ENCODE results near the gene CLCN6.

CLCN6 gene

GRCh38 chr1:11831945-11832725 is 26.1 kb downstream of the CLCN6 start:
- no peak for DNase-seq

DNA sequence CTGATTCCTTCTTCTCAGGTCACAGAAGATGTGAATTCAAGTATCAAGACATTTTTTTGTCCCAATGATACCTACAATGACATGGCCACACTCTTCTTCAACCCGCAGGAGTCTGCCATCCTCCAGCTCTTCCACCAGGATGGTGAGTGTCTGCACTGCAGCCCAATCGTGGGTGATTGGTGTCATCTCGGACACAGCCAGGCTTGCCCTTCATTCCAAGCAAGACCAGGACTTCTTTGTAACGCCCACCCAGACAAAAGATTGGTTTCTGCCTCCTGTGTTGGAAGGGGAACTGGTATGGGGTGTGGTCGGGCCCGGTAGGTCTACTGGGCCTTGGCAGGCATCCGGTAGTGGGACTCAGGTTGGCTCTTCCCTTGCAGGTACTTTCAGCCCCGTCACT is 27.5 kb downstream of the CLCN6 start:
- DNase-seq: no peak

DNA sequence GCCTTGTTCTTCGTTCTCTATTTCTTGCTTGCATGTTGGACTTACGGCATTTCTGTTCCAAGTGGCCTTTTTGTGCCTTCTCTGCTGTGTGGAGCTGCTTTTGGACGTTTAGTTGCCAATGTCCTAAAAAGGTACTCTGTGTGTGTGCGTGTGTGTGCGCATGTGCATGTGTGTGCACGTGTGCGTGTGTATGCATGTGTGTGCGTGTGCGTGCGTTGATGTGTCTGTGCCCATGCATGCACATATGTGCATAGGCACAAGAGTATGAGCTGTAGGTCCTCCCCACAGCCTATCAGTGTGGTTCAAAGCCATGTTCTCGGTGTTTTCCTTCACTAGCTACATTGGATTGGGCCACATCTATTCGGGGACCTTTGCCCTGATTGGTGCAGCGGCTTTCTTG is 27.9 kb downstream of the CLCN6 start:
- no peak for DNase-seq

DNA sequence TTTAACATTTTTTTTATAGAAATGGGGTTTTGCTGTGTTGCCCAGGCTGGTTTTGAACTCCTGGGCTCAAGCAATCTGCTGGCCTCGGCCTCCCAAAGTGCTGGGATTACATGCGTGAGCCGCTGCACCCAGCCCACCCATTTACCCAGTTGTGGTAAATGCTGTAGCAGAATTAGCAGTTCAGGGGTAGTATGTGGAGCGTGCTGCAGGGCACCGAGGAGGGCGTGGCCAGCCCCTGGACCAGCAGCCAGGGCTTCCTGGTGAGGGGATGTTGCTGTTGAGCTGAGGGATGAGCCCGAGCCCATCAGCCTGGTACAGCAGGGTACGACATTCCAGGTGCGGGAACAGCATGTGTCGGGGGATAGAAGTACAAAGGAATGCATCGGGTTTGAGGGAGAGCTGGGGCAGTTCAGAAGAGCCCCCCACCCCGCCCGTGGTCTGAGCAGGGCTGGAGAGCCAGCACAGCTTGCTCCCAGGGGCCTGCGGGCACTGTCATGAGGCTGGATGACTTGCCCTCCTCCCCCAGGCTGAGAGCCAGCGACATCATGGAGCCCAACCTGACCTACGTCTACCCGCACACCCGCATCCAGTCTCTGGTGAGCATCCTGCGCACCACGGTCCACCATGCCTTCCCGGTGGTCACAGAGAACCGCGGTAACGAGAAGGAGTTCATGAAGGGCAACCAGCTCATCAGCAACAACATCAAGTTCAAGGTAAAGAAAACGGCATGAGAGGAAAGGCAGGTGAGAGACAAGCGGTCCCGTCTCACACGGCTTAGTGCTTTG is 29.6 kb downstream of the CLCN6 start:
- DNase-seq: no peak

GRCh38 chr1:11836955-11837766 is 31.2 kb downstream of the CLCN6 start:
- DNase-seq: no peak

- DNase-seq: no peak
Observed at GRCh38 chr1:11837767-11838348, 31.9 kb downstream of the CLCN6 start.

DNA sequence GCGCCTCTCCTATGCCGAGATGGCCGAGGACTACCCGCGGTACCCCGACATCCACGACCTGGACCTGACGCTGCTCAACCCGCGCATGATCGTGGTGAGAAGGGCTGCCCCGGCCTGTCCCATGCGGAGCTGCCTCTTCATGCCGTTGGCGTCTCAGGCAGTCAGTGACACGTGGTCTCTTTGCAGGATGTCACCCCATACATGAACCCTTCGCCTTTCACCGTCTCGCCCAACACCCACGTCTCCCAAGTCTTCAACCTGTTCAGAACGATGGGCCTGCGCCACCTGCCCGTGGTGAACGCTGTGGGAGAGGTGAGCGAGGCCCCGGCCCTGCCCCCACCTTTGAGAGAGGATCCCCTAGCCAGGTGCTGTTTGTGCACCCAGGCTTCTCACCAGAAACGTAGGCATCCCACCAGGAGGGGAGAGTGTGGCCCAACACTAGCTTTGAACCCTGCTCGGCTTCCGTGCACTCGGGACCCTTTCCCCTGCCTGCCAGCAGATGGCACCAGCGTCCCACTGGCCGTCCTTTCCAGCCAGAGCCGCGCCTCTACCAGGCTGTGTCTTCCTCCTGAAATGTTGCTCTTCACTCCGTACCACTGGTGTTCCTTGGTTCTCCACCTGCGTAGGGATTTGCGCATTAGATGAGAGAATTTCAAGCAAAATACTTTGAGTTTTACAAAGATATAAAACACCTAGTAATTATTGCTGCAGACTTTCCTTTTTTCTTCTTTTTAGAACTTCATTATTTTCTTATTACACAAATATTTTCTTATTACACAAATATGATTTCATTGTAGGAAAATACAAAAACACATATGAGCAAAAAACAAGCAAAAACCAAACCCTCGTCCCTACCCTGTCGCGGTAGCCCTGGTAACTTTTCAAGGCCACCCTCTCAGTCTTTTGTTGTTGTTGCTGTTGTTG is 32.6 kb downstream of the CLCN6 start:
- DNase-seq: peak; percentile 42

GRCh38 chr1:11839727-11840705 is 34.0 kb downstream of the CLCN6 start:
- DNase-seq: no peak

GRCh38 chr1:11841245-11842153 is 35.5 kb downstream of the CLCN6 start:
- DNase-seq: no peak

DNA sequence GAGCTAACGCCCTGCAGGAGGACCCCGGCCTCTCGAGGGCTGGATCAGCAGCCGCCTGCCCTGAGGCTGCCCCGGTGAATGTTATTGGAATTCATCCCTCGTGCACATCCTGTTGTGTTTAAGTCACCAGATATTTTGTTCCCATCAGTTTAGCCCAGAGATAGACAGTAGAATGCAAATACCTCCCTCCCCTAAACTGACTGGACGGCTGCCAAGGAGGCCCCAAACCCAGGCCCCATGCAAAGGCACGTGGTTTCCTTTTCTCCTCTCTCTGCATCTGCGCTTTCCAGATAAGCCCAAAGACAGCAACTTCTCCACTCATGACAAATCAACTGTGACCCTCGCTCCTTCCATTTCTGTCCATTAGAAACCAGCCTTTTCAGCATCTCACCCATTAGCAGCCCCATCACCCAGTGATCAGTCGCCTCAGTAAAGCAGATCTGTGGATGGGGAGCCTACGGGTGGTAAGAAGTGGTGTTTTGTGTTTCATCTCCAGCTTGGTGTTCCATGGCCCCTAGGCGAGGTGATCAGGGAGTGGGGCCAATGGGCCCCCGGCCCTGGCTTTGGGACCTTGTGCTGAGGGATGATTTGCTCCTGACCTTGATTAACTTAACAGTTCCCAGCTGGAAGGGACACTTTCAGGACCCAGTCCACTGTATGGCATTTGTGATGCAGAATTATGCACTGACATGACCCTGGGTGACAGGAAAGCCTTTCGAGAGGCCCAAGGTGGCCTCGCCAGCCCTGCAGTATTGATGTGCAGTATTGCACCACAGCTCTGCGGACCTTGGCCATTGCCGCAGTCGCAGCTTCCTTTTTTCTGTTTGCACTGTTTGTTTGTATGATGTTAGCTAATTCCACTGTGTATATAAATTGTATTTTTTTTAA is 36.4 kb downstream of the CLCN6 start:
- DNase-seq: no peak

DNA sequence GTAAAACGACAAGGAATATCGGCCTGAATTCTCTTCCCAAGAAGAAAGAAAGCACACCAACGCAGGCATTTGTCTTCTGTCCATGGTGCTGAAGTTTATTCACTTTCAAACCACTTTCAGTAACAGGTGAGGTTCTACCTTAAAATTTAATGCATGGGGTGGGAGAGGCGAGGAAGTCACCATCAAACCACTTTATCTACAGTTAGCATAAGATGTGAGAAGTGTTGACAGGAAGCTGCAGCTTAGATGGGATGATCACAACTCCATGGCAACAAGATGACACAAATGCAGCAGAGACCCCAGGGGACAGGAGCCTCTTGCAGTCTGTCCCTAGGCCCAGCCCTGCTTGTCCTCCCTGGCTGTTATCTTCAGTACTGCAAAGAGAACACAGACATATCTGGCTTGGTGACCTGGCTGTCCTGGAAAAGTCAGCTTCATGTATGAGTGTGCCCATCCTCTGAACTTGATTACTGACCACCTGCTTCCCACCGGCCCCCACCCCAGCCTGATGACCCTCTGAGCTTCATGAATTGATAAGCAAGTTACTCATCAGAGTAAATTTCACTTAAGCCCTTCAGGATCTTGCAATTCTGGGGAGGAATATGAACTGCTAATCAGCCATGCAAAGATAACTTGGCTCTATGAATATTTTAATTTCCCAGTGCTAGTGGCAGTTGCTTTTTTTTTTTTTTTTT is 39.8 kb downstream of the CLCN6 start:
- DNase-seq: no peak

DNA sequence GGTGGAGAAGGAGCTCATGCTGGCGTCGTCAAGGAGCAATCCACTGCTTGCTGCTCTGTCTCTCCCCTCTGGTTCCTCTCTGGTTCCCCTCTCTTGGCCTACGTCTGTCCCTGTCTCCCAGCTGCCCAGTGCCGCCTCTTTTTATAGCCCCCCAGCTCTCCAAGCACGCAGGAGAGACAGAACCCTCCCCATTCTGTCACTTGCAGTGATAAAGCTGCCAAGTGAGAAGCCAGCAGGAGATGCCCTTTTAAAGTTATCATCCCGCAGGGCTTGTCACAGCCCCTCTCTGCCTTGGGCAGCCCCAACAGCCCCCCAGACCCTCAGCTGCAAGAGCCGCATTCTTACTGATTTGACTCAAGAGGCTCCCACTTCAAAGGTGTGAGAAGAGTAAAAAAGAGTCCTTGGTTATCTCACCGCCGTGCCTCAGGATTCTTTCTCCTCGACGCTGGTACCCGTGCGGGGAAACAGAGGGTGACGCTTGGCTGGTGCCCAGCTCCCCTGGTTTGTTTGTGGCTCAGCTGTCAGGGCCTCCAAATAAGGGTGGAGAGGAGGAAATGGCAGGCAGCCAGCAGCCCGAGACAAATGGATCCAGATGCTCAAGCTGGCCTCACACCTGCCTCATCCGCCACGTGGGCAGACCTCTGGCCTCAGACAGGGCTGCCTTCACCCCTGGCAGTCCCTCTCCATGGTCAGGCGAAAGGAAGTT is 41.8 kb downstream of the CLCN6 start, which contains the start of gene NPPA:
Gene NPPA (minus strand): TSS at position 117 of the 706 bp plus-strand sequence. CDS start 99 bp downstream, at position 18.
- peak; percentile 90 for DNase-seq

- no peak for DNase-seq
Observed at GRCh38 chr1:11848373-11848700, 42.3 kb downstream of the CLCN6 start.

DNA sequence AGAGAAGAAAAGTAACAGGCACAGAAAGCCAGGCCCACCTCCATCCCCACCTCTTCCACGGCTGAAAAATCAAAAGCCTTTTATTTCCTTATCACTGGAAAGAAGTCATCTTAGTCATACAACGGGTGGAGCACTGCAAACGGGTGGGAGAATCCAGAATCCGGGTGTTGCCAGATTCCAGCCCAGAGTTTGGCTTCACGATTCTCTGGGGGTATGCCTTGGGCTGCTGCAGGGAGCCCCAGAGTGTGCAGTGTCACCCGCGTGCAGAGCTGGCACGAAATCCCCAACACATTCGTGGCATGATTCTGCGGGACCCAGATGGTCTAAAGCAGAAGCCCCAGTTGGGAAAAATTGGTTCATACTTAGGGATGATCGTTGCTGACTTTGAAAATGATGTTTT is 44.2 kb downstream of the CLCN6 start:
- DNase-seq: no peak

DNA sequence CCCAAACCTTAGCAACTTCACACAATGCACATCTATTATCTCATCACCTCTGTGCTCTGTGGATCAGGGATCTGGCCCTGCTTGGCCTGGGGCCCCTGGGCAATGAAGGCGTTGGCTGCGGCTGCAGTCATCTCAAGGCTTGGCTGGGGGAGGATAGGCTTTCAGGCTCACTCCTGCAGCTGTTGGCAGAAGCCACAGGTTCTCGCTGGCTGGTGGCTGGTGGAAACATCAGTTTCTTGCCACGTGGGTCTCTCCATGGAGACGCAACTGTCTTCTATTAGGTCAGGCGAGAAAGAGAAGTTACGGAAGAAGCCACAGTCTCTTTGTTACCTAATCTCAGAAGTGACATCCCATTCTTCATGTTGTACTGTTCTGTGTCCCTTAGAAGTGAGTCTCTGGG is 45.2 kb downstream of the CLCN6 start:
- DNase-seq: no peak

DNA sequence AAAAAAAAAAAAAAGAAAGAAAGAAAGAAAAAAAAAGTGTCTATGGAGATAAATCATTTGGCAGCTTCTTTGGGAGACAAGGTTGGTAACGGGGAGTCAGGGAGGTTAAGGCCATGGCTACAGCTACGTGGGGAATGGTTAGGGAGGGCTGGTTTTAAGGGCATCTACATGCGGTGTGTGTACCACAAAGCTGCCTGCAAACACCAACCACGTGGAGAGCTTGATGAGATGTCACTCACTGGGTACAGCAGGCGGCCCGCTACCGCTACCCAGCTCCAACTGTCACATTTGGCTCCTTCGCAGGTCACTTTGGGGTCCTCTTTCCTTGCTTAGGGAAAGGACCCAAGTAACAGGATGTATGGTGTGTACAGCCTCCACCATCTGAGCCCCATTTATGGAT is 48.5 kb downstream of the CLCN6 start:
- no peak for DNase-seq

DNA sequence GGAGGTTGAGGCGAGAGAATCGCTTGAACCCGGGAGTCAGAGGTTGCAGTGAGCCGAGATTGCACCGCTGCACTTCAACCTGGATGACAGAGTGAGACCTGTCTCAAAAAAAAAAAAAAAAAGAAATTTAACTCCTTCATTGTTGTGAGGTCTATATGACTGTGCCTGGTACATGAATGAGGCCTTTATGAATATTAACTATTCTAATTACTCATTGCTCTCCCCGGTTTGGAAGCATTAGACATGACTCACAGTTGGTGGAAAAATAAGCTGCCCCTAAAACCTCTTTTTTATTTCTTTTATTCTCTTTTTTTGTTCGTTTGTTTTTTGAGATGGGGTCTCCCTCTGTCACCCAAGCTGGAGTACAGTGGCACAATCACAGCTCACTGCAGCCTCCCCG is 49.4 kb downstream of the CLCN6 start:
- no peak for DNase-seq

Data from NCI-H1694 (cell line).